LHCN-M2 (cell line): ENCODE data around the gene KREMEN2. TPM values are rescaled to one million over a fixed set of nuclear protein-coding genes. Genes with fewer than 3 reads are reported as not detected.
A peak's percentile ranks its signal among the peaks of the same experiment; 100 is the strongest.
"Not testable (repeated sequence)": the region's sequence is repeated elsewhere in the genome, so short reads cannot be mapped to it uniquely, and the experiment has no call there.

ENCODE experiments used
- DNase-seq: peaks from one replicate; pipeline ENCODE4 v3.0.0-alpha.2; 2012; ENCODE audit warnings: low read depth
- polyA plus RNA-seq: library from polyadenylated mRNA; unstranded; fragments of >200 nt; gene quantifications from one replicate; pipeline ENCODE4 v1.2.1, GENCODE V29; 2012; ENCODE audit warnings: missing spikeins
- total RNA-seq: library from RNA; depleted of rRNA; stranded (reverse); fragments of >200 nt; gene quantifications from 2 replicates; pipeline ENCODE4 v1.2.3, GENCODE V29; 2014; rRNA removed

KREMEN2 gene, protein sequence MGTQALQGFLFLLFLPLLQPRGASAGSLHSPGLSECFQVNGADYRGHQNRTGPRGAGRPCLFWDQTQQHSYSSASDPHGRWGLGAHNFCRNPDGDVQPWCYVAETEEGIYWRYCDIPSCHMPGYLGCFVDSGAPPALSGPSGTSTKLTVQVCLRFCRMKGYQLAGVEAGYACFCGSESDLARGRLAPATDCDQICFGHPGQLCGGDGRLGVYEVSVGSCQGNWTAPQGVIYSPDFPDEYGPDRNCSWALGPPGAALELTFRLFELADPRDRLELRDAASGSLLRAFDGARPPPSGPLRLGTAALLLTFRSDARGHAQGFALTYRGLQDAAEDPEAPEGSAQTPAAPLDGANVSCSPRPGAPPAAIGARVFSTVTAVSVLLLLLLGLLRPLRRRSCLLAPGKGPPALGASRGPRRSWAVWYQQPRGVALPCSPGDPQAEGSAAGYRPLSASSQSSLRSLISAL
- total RNA-seq: 1.5 and 1.7 TPM in 2 replicates
- 0.63 TPM for polyA plus RNA-seq

DNA sequence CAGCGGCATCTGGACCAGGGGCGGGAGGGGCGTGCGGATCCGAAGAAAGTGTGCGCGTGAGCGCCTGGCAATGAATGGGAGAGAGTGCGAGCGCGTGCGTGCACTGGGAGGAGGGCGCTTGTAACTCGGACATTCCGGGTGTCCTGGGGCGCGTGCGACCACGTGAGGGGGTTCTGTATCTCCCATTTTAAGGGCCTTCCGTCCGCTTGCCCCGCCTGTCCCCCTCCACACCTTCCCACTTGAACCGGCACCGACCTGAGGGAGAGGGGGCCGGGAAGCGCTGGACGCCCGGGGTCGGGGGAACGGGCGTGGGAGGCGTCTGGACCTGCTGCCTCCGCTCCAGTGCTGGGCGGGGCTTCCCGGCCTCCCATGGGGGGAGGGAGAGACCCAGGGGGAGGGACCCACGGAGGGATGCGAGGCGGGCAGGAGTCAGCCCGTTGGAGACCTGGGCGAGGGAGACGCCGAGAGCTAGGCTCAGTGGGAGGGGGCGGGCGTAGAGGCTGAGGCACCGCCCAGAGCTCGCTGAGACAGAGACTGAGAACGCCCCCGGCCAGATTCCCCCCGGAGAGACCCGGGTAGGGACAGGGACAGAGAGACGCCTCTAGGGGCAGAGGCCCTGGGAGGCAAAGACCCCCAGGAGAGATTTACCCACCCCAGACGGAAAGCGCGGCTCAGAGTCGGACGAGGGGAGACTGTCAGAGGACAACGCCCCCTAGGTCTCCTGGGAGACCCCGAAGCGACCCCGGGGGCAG is at the start of gene KREMEN2:
Gene KREMEN2 (plus strand): TSS at position 553 of the 752 bp plus-strand sequence. CDS start 246 bp downstream, outside the sequence.
- peak; percentile 52 for DNase-seq

DNA sequence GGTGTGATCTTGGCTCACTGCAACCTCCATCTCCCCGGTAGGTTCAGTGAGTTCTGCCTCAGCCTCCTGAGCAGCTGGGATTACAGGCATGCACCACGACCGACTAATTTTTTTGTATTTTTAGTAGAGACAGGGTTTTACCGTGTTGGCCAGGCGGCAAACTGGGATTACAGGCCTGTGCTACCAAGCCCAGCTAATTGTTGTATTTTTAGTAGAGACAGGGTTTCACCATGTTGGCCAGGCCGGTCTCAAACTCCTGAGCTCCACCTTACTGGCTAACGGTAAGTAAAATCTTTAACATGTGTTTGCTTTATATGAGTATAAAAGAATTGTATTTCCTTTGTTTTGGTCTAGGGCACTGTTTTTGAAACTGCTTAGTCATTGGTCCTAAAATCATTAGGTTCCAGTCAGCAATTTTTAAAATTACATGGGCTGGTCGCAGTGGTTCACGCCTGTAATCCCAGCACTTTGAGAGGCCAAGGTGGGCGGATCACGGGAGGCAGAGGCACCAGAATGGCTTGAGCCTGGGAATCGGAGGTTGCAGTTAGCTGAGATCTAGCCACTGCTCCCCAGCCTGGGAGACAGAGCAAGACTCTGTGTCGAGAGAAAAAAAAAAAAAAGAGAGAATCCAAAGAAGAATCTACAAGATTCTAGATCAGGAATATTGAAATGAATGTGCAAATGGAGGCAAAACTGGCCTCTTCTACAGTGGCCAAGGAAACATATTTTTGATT is 48.7 kb upstream of the KREMEN2 start:
- DNase-seq: no peak

DNA sequence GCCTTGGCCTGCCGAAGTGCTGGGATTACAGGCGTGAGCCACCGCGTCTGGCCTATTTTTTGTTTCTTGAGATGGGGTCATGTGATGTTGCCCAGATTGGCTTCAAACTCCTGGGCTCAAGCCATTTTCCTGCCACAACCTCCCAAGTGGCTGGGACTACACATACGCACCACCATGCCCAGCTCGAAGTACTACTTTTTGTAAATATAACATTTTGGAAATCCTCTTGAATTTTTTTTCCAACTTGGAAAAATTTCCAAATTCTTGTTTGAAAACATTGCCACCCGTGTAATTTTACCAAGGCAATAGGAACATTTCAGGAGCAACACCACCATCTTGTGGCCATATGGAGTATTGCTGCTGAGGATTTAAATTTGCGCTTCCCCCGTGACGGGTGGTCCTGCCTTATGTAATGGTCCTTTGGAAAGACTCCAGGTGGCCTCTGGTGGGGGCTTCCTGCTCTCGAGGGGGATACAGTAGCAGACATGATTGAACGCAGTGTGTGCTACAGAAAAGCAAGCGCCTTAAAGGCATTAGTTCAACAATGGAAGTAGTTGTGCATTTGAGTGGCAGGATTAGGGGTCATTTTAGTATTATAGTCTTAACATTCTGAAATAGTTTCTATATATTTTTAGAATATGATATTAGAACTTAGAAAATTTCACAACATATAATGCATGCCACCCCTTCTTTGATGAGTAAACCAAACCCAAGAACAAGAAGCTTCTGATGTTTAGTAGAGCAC is 44.4 kb upstream of the KREMEN2 start:
- peak; percentile 59 for DNase-seq

DNA sequence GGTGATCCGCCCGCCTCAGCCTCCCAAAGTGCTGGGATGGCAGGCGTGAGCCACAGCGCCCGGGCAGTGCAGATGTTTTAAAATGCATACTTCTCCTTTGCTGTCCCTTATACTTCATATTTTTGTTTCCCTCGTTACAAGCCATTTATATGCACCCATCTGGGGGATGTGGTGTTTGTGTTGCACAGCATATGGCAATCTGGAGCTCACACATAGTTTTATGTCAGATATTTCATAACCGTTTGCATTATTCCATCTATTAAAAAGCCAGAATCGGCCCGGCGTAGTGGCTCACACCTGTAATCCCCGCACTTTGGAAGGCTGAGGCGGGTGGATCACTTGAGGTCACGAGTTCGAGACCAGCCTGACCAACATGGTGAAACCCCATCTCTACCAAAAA is 40.6 kb upstream of the KREMEN2 start:
- DNase-seq: no peak

DNA sequence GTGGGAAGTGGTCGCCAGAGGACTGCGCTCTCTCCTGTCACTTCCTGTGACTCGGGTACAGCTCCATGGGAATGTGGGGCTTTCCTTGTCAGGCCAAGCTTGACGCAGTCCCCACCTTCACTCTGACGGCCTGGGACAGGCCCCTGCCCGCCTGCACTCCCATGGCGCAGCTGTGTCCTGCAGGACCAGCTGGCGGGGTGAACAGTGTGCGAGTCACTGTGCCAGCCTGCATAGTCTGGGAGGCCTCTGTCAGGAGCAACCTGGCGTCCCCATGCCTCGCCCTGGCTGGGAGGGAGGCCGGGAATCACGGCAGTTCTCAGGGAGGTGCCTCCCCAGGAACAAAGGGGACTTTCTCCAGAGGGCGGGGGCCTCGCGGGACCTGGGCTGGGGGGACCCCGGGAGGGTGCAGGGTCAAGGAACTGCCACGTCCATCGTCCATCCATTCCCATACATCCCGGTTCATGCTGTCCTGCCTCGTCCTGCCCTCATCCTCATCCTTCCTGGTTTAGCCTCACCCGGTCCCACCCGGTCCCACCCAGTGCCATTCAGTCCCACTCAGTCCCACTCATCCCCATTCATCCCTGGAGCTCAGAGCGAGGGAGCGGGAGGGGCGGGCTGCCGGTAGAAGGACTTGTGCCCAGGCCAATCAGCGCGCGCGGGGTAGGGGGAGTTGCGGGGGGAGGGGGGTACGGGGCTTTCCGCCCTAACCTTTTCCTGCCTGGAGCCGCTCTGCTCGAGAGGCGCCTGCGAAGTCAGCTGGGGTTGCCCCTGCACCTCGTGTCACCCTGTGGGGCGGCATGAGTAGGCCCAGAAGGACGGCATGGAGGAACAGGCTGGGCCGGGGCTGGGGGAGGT is 38.9 kb upstream of the KREMEN2 start:
- peak; percentile 68 for DNase-seq

DNA sequence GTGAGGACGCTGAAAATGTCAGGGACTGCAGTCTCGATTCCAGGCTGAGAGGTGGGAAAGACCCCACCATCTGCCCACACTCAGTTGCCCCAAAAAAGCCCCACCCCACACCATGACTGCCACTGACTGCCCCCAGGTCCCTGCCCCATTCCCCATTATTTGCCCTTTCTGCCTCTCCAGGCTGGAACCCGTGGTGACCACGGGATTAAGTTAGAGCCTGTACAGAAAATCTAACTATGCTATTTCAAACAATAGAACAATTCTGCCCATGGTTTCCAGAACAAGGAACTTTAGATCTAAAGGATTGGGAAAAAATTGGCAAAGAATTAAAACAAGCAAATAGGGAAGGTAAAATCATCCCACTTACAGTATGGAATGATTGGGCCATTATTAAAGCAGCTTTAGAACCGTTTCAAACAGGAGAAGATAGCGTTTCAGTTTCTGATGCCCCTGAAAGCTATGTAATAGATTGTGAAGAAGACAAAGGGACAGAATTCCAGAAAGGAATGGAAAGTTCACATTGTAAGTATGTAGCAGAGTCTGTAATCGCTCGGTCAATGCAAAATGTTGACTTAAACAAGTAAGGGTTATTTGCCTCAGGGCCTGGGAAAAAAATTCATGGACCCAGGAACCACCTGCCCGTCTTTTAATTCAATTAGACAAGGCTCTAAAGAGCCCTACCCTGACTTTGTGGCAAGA is 38.0 kb upstream of the KREMEN2 start:
- DNase-seq: no peak

DNA sequence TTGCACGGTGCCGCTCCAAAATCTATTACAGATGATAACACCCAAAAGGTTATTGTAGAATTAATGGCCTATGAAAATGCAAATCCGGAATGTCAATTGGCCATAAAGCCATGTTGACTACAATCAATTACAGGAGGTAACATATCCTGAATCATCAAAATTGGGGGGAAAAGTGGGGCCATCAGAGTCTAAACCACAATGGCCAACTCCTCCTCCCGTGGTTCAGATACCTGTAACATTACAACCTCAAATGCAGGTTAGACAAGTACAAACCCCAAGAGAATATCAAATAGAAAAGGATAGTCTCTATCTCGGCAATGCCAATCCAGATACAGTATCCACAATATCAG is 37.5 kb upstream of the KREMEN2 start:
- no peak for DNase-seq

DNA sequence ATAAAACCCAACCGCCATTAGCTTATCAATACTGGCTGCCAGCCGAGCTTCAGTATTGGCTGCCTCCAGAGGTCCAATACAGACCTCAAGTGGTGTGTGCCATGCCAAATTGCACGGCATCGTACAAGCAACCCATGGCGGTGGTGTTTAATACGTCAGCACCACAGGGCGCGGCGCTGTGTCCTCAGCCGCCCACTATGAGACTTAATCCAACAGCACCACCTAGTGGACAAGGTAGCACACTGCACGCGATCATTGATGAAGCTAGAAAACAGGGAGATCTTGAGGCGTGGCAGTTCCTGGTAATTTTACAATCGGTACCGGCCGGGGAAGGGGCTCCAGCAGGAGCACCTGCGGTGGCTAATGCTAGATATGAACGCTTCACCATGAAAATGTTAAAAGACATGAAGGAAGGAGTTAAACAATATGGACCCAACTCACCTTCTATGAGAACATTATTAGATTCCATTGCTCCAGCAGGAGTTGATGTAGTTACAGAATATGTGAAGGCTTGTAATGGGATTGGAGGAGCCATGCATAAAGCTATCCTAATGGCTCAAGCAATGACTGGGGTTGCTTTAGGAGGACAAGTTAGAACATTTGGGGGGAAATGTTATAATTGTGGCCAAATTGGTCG is 36.9 kb upstream of the KREMEN2 start:
- DNase-seq: peak; percentile 84

DNA sequence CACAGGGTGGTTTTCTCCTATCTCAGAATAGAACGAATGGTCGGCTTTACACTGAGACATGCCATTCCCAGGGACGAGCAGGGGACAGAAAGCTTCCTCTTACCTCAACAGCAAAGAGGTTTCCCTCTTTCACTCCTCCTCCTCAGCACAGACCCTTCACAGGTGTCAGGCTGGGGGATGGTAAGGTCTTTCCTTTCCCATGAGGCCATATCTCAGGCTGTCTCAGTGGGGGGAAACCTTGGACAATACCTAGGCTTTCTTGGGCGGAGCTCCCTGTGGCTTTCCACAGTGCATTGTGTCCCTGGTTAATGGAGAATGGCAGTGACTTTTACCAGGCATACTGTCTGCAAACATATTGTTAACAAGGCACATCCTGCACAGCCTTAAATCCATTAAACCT is 35.9 kb upstream of the KREMEN2 start:
- not testable (repeated sequence) for DNase-seq

DNA sequence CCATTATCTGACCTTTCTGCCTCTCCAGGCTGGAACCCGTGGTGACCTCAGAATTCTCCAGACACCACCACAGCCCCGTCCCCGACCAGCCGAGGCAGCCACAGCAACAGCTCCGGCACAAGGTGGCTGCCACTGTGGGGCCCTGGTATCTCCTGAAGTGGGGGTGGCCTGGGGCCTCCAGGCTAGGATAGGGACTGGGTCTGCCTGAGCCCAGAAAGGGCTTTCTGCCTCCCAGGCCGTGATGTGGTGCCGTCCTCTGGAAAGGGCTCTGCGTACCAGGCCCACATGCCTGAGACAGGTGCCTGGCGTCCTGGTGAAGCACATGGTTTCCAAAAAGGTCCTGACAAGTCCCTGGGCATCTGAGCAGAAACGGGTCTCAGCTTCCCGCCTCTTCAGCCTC is 35.3 kb upstream of the KREMEN2 start:
- no peak for DNase-seq

DNA sequence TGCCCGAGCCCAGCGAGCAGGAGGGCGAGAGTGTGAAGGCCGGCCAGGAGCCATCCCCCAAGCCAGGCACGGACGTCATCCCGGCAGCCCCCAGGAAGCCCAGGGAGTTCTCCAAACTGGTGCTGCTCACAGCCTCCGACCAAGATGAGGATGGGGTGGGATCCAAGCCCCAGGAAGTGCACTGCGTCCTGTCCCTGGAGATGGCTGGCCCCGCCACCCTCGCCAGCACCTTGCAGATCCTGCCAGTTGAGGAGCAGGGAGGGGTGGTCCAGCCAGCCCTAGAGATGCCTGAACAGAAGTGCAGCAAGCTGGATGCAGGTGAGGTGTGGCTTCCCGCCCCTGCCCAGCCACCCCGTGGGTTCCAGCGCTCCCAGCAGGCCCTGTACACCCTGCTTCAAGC is 34.4 kb upstream of the KREMEN2 start:
- DNase-seq: no peak

DNA sequence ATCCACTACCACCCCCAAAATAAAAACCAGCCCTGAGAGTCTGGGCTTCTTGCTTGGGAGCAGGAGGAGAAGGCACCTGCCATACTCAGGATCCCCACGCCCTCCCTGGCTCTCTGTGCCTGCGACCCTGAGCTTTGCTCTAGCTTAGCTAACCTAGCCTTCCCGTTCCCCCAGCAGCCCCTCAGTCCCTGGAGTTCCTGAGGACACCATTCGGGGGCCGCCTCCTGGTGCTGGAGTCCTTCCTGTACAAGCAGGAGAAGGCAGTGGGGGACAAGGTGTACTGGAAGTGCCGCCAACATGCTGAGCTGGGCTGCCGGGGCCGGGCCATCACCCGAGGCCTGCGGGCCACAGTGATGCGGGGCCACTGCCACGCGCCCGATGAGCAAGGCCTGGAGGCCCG is 33.8 kb upstream of the KREMEN2 start:
- DNase-seq: no peak

DNA sequence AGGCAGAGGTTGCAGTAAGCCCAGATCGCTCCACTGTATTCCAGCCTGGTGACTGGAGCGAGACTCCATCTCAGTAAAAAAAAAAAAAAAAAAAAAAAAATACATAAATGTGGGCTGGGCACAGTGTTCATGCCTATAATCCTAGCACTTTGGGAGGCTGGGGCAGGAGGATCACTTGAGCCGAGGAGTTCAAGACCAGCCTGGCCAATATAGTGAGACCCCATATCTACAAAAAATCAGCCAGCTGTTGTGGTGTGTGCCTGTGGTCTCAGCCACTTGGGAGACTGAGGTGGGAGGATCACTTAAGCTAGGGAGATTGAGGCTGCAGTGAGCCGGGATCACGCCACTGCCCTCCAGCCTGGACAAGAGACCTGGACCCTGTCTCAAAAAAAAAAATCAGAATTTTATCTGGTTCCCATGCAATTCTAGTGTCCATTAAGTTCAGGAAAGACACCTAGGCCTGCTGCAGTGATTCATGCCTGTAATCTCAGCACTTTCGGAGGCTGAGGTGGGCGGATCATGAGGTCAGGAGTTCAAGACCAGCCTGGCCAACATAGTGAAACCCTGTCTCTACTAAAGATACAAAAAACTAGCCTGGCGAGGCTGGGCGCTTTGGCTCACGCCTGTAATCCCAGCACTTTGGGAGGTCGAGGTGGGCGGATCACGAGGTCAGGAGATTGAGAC is 32.7 kb upstream of the KREMEN2 start:
- not testable (repeated sequence) for DNase-seq

DNA sequence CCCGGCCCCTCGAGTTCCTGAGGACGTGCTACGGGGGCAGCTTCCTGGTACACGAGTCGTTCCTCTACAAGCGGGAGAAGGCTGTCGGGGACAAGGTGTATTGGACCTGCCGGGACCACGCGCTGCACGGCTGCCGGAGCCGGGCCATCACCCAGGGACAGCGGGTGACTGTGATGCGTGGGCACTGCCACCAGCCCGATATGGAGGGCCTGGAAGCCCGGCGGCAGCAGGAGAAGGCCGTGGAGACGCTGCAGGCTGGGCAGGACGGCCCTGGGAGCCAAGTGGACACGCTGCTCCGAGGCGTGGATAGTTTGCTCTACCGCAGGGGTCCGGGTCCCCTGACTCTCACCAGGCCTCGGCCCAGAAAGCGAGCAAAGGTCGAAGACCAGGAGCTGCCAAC is 30.9 kb upstream of the KREMEN2 start:
- no peak for DNase-seq

DNA sequence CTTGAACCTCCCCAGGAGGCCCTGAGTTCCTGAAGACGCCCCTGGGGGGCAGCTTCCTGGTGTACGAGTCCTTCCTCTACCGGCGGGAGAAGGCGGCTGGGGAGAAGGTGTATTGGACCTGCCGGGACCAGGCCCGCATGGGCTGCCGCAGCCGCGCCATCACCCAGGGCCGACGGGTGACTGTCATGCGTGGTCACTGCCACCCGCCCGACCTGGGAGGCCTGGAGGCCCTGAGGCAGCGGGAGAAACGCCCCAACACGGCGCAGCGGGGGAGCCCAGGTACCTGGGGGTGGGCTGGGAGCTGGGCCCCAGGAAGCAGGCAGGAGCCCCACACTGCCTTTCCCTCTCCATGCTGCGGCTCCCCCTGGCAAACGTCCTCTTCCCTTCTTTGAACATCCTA is 30.4 kb upstream of the KREMEN2 start:
- DNase-seq: no peak

DNA sequence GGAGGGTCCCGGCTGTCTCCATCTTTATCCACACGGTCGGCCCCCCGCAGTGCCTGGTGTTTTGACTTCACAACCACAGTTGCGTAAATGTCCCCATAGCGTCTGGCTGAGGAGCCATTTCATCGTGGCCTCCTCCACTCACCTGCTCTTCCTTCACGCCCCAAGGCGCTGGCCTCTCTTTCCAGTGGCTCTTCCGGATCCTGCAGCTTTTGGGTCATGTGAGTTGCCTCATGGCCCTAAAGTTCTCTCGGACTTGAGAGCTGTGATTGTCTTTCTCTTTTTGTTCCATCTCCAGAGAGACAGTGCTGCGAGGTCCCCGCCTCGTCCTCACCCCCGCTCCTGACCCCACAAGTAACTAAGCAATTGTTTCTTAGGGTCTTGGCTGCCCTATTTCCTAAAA is 29.6 kb upstream of the KREMEN2 start:
- no peak for DNase-seq

DNA sequence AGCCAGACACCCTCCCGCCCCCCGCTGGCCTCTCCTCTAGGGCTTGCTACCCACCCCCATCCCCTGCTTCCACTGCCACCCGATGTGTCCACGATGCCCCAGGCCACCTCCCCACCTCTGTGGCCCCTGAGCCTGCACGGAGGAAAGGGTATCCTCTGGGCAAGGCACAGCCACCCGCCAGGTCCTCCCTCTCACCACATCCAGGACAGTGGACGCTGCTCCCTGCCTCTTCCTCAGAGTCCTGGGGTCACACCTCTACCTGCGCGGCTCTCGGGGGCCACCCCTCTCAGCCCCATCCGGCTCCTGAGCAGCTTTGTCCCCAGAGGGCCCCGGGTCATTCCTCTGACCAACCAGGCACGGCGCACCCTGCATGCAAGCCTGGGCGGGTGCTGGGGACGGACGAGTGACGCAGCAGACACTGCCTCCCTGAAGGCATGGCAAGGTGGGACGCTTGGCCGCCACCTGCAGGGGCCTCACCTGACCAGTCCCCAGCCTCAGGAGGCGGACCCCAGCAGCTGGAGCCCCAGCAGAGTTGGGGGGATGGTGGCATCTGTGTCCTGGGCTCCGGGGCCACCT is 27.6 kb upstream of the KREMEN2 start:
- no peak for DNase-seq

DNA sequence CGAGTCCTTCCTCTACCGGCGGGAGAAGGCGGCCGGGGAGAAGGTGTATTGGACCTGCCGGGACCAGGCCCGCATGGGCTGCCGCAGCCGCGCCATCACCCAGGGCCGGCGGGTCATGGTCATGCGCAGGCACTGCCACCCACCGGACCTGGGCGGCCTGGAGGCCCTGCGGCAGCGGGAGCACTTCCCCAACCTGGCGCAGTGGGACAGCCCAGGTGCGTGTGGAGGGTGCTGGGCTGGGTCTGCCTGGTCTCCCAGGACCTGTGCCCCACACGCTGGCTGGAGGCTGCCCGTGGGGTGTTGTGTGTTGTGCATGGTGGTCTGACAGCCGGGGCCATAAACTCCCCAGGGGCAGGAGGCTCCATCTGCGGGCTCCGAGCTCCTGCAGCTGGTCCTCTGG is 26.9 kb upstream of the KREMEN2 start:
- no peak for DNase-seq
